Suprapubic skin (tissue), 4 donors: ENCODE measurements around the gene GCSH. TPM values are rescaled to one million over a fixed set of nuclear protein-coding genes. Genes with fewer than 3 reads are reported as not detected.

Experiments
- DNase-seq, 2 donors: peaks; one replicate each; pipeline ENCODE4 v3.0.0-alpha.2; 2019; ENCODE audit warnings: low spot score in 2 of 2
- H3K27ac ChIP-seq: fragments of 200-600 bp; sonication (generic); one replicate; pipeline ENCODE4 v1.5.1; 2019
- H3K27me3 ChIP-seq: fragments of 200-600 bp; sonication (generic); one replicate; pipeline ENCODE4 v1.5.1; 2019
- H3K36me3 ChIP-seq: fragments of 200-600 bp; sonication (generic); one replicate; pipeline ENCODE4 v1.5.1; 2019
- H3K4me1 ChIP-seq: fragments of 200-600 bp; sonication (generic); one replicate; pipeline ENCODE4 v1.5.1; 2019
- H3K4me3 ChIP-seq: fragments of 200-600 bp; sonication (generic); one replicate; pipeline ENCODE4 v1.5.1; 2019; ENCODE audit warnings: mild to moderate bottlenecking
- H3K9me3 ChIP-seq: fragments of 200-600 bp; sonication (generic); one replicate; pipeline ENCODE4 v1.5.1; 2019
- CTCF ChIP-seq, 2 donors: fragments of 200-600 bp in 1 of 2; fragments of 450-650 bp in 1 of 2; sonication (generic) in 1 of 2; IDR thresholded peaks; one replicate each; pipeline ENCODE4 v1.5.1; 2016 to 2019; ENCODE audit warnings: antibody characterized with exemption in 2 of 2, mild to moderate bottlenecking in 1 of 2, moderate library complexity in 1 of 2
- EP300 ChIP-seq: sonication (generic); formaldehyde crosslinking; IDR thresholded peaks from one replicate; pipeline ENCODE4 v1.6.1; 2017; ENCODE audit warnings: antibody characterized with exemption
- POLR2A ChIP-seq, 2 donors: fragments of 450-650 bp; IDR thresholded peaks; one replicate each; pipeline ENCODE4 v1.6.1; 2017; ENCODE audit warnings: antibody characterized with exemption in 2 of 2, mild to moderate bottlenecking in 2 of 2, moderate library complexity in 2 of 2
- POLR2AphosphoS5 ChIP-seq, 3 donors: sonication (generic); formaldehyde crosslinking; IDR thresholded peaks; one replicate each; pipeline ENCODE4 v1.6.1; 2017; ENCODE audit warnings: antibody characterized with exemption in 3 of 3
- WGBS: methylation state at CpG from one replicate; pipeline ENCODE4 v1.1.5; 2018; 5-methylcytosine and 5-hydroxymethylcytosine counted together
- total RNA-seq, 4 donors: library from RNA; depleted of rRNA; stranded (reverse); fragments of >200 nt; gene quantifications; one replicate each; pipeline ENCODE4 v1.1.0, GENCODE V29; 2016

Gene GCSH
- total RNA-seq, 4 donors from 2014 or later: 4.7 to 16.6 (median 10.2) TPM

GRCh38 chr16:81128726-81129524, 32.7 kb upstream of the GCSH start:
- TF ChIP-seq EP300: no peak
- TF ChIP-seq CTCF (IDR thresholded peaks at IDR 0.05): no peak
- TF ChIP-seq POLR2AphosphoS5 (IDR thresholded peaks at IDR 0.05): no peak
- TF ChIP-seq POLR2A (IDR thresholded peaks at IDR 0.05): no peak
- DNase-seq: no peak
- Histone ChIP-seq H3K4me1 (no peaks in the 10 kb centered on the region), H3K4me3 (no peak overlapping the region), H3K27me3 (no peaks in the 10 kb centered on the region), H3K36me3 (peaks cover 4% of the 10 kb centered on the region), H3K9me3 (no peaks in the 10 kb centered on the region), H3K27ac (no peak overlapping the region)
- 88% methylated on average over 16 of the region's 16 CpGs for WGBS

- 67% methylated on average over 3 of the region's 5 CpGs for WGBS
- no peak overlapping the region for H3K27ac ChIP-seq
Observed at GRCh38 chr16:81127051-81127450, 30.9 kb upstream of the GCSH start.

GRCh38 chr16:81123092-81123852, 27.1 kb upstream of the GCSH start:
- Histone ChIP-seq H3K4me3 (no peak overlapping the region), H3K4me1 (no peaks in the 10 kb centered on the region), H3K9me3 (no peaks in the 10 kb centered on the region), H3K36me3 (peaks cover 4% of the 10 kb centered on the region), H3K27ac (no peak overlapping the region), H3K27me3 (no peaks in the 10 kb centered on the region)
- 81% methylated on average over 17 of the region's 17 CpGs for WGBS
- no peak for TF ChIP-seq CTCF (IDR thresholded peaks at IDR 0.05)
- no peak for TF ChIP-seq POLR2AphosphoS5 (IDR thresholded peaks at IDR 0.05)
- no peak for TF ChIP-seq EP300
- no peak for TF ChIP-seq POLR2A (IDR thresholded peaks at IDR 0.05)
- no peak for DNase-seq

More at GRCh38 chr16:81127051-81127450, 30.9 kb upstream of the GCSH start:
- H3K4me1 ChIP-seq: no peaks in the 10 kb centered on the region
- H3K27me3 ChIP-seq: no peaks in the 10 kb centered on the region
- no peak overlapping the region for H3K4me3 ChIP-seq
- H3K9me3 ChIP-seq: no peaks in the 10 kb centered on the region
- DNase-seq: no peak
- TF ChIP-seq EP300 (no peak), POLR2A (IDR thresholded peaks at IDR 0.05) (no peak), POLR2AphosphoS5 (IDR thresholded peaks at IDR 0.05) (no peak), CTCF (IDR thresholded peaks at IDR 0.05) (no peak)
- peaks cover 4% of the 10 kb centered on the region for H3K36me3 ChIP-seq

- H3K9me3 ChIP-seq: no peaks in the 10 kb centered on the region
- no peak for TF ChIP-seq EP300
- TF ChIP-seq CTCF (IDR thresholded peaks at IDR 0.05): no peak
- no peak for TF ChIP-seq POLR2A (IDR thresholded peaks at IDR 0.05)
- TF ChIP-seq POLR2AphosphoS5 (IDR thresholded peaks at IDR 0.05): no peak
- no peaks in the 10 kb centered on the region for H3K36me3 ChIP-seq
- WGBS: 88% methylated on average over 16 of the region's 16 CpGs
- no peaks in the 10 kb centered on the region for H3K27me3 ChIP-seq
- no peak overlapping the region for H3K4me3 ChIP-seq
- no peak overlapping the region for H3K27ac ChIP-seq
- no peaks in the 10 kb centered on the region for H3K4me1 ChIP-seq
- no peak for DNase-seq
Observed at GRCh38 chr16:81121474-81121990, 25.3 kb upstream of the GCSH start.

- Histone ChIP-seq H3K4me1 (no peaks in the 10 kb centered on the region), H3K27me3 (no peaks in the 10 kb centered on the region), H3K9me3 (no peaks in the 10 kb centered on the region), H3K27ac (no peak overlapping the region), H3K4me3 (no peak overlapping the region), H3K36me3 (no peaks in the 10 kb centered on the region)
- DNase-seq: no peak
- 55% methylated on average over 11 of the region's 11 CpGs for WGBS
- TF ChIP-seq POLR2AphosphoS5 (IDR thresholded peaks at IDR 0.05) (no peak), CTCF (IDR thresholded peaks at IDR 0.05) (no peak), POLR2A (IDR thresholded peaks at IDR 0.05) (no peak), EP300 (no peak)
Observed at GRCh38 chr16:81117436-81117835, 21.2 kb upstream of the GCSH start.
